GM12874 (cell line): ENCODE results near the gene SARDH.

ENCODE experiments used
- CTCF ChIP-seq: IDR thresholded peaks from 2 replicates; pipeline ENCODE4 v1.5.1; 2011; ENCODE audit warnings: low read depth, mild to moderate bottlenecking, control low read depth, low read length, moderate library complexity; ENCODE audit not compliant: insufficient read depth

Gene SARDH

DNA sequence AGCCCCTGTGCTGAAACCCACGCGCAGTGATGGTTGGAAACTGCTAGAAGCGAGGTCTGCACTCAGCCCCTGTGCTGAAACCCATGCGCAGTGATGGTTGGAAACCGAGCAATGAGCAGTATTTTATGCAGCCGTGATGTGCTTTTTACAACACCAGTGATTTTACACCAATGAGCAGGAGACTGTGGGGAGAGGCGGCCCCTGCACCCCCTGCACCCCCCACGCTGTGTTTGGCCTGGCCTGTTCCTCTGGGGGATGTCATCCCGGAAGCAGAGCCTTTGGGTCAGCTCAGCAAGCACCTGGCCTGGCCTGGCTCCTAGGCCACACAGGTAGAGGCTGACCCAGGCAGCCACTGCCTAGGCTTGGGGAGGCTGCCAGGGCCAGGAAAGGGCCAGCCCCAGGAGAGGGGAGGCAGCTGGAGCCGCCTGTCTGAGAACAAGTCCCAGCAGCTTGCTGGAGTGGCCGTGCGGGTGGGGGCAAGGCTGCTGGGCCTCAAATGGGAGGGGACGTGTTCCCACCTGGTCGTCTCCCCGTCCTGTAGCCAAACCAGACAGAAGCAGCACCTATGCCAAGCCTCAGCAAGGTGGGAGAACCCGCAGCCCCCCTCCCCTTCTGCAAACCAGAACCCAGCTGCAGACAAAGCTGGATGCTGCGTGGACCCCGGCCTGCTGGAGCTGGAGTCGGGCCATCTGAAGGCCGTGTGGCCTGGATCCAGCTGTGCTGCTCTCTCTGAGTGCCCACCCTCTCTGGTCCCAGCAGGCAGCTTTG is 55.1 kb downstream of the SARDH start:
- TF ChIP-seq CTCF, result no peak

- TF ChIP-seq CTCF, result no peak
Observed at GRCh38 chr9:133681658-133682306, 56.4 kb downstream of the SARDH start.

DNA sequence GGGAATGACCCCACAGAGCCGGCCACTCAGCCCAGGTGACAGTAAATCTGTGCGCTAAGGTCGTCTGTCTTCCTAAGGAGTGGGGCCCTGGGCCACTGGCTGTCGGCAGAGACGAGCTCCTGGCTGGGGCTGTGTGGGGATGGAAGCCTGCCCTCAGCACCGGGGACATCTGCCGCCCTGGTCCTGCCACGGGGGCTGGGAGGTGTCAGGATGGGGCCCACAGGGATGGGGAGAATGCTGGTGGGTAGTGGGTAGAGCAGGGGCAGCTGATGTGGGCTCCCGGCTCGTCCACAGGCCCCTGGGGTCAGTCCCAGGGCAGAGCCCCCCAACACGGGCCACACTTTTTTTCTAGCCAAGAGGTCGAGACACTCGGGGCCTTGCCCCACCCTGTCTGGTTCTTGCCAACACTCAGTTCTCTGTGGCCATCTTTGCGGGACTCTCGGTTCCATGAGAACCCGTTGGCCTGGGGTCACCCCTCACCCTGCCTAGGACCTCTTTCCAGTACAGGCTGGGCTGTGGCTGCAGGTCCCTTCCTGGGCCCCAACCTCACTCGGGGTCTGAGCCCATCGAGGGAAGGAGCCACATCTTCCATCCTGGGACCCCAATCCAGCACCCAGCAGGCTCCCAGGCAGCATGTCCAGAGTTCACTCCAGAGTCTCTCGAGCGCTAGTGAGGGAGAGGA is 57.0 kb downstream of the SARDH start:
- TF ChIP-seq CTCF, result no peak

DNA sequence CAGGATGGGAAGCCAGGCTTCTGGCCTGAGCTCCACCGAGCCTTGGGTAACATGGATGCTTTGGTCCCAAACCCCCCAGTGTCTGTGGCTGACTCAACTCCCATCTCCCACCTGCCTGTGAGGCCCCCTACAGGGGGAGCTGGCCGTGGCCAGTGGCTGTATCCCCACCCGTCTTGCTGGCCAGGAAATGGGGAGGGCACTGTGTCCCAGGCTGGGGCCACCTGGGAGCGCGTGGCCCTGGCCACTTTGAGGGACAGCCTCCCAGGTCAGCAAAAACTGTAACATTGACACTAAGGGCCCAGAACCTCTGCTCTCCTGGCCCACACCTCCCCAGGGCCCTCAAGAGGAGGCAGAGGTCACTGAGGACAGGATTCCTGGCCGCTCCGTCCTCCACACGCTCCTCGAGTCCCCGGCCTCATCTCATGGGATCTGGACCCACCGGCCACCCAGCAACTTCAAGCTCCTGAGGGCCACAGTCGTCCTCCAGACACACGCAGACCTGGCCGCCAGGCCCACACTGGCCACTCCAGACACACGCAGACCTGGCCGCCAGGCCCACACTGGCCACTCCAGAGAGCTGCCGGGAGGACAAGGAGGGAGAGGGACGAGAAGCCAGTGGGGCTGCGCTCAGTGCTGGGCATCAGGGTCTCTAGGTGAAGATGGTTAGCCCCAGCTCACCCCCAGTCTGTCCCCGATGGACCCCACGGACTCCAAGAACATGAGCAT is 57.7 kb downstream of the SARDH start:
- no peak for TF ChIP-seq CTCF

DNA sequence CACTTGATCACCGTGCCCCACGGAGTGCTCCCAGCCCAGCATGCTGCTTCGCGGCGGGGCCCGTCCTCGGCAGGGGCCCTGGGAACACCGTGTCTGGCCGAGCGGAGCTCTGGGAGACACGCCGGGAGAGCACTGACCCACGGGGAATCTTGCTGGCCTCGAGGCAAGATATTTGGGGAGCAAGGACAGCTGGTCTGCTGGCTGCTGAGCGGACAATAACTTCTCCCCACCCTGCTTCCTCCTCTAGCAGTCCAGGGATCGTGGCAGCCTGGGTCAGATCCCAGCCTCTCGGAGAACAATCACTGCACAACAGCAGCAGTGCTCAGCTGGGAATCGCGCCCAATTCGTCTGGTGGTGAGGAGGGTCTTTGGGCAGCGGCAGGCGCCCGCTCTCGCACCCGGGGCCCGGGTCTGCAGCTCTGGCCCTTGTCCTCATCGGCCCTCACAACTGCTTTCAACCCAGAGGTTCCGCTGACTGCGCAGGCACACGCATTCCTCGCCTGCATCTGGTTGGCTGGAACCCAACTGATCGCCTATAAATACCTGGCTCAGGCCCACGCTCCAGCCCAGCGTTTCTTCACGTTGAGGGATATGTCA is 58.6 kb downstream of the SARDH start:
- TF ChIP-seq CTCF, result no peak

- TF ChIP-seq CTCF, result no peak
Observed at GRCh38 chr9:133679056-133679455, 59.1 kb downstream of the SARDH start.
